Liver (tissue), 9 donors: ENCODE data around the gene ULK1. TPM values are rescaled to one million over a fixed set of nuclear protein-coding genes. Genes with fewer than 3 reads are reported as not detected.
A peak's percentile ranks its signal among the peaks of the same experiment; 100 is the strongest.

Experiments
- DNase-seq: peaks from one replicate; pipeline ENCODE4 v3.0.0-alpha.2; 2017; ENCODE audit warnings: low spot score
- H3K27ac ChIP-seq, 2 donors: one replicate each; pipeline ENCODE4 v1.7.0; 2013; ENCODE audit warnings: inconsistent platforms in 2 of 2, low read length in 2 of 2, control low read depth in 1 of 2, low read depth in 1 of 2, mild to moderate bottlenecking in 1 of 2
- H3K27me3 ChIP-seq, 4 donors: one replicate each; pipeline versions ENCODE4 v1.6.1 to v1.7.0; 2013; ENCODE audit warnings: low read length in 3 of 4, inconsistent platforms in 1 of 4, mild to moderate bottlenecking in 1 of 4, moderate library complexity in 1 of 4; ENCODE audit not compliant: control insufficient read depth in 4 of 4, insufficient read depth in 4 of 4
- H3K36me3 ChIP-seq, 4 donors: one replicate each; pipeline versions ENCODE4 v1.6.1 to v1.7.0; 2013; ENCODE audit warnings: low read length in 3 of 4, mild to moderate bottlenecking in 3 of 4, low read depth in 1 of 4, moderate library complexity in 1 of 4; ENCODE audit not compliant: control insufficient read depth in 4 of 4, insufficient read depth in 3 of 4
- H3K4me1 ChIP-seq, 4 donors: one replicate each; pipeline versions ENCODE4 v1.6.1 to v1.7.0; 2013; ENCODE audit warnings: low read length in 3 of 4, mild to moderate bottlenecking in 3 of 4, moderate library complexity in 1 of 4; ENCODE audit not compliant: control insufficient read depth in 4 of 4, insufficient read depth in 4 of 4
- H3K4me3 ChIP-seq, 3 donors: one replicate each; pipeline versions ENCODE4 v1.6.1 to v1.7.0; 2013; ENCODE audit warnings: low read length in 3 of 3, control low read depth in 1 of 3, low read depth in 1 of 3, mild to moderate bottlenecking in 1 of 3
- H3K9ac ChIP-seq, 2 donors: one replicate each; pipeline ENCODE4 v1.7.0; 2013; ENCODE audit warnings: low read length in 2 of 2, mild to moderate bottlenecking in 2 of 2, moderate library complexity in 2 of 2, control low read depth in 1 of 2, low read depth in 1 of 2
- H3K9me3 ChIP-seq, 4 donors: one replicate each; pipeline versions ENCODE4 v1.6.1 to v1.7.0; 2013; ENCODE audit warnings: low read length in 3 of 4; ENCODE audit not compliant: control insufficient read depth in 4 of 4
- CTCF ChIP-seq: fragments of 150-350 bp; IDR thresholded peaks from 2 replicates; pipeline ENCODE4 v1.5.1; 2017; ENCODE audit warnings: improper control_type of control experiment, low read depth, low read length; ENCODE audit not compliant: missing input control
- EGR1 ChIP-seq, 2 donors: IDR thresholded peaks; 2 replicates each; pipeline ENCODE4 v1.6.1; 2016 to 2018; ENCODE audit warnings: antibody characterized with exemption in 2 of 2, low read depth in 2 of 2
- FOXA1 ChIP-seq: IDR thresholded peaks from 2 replicates; pipeline ENCODE4 v1.6.1; 2016; ENCODE audit warnings: antibody characterized with exemption
- FOXA2 ChIP-seq: IDR thresholded peaks from 2 replicates; pipeline ENCODE4 v1.6.1; 2016; ENCODE audit warnings: antibody characterized with exemption
- GABPA ChIP-seq, 2 donors: IDR thresholded peaks in 1 of 2; conservative IDR thresholded peaks in 1 of 2; 2 replicates each; pipeline ENCODE4 v1.6.1; 2016; ENCODE audit warnings: antibody characterized with exemption in 2 of 2, mild to moderate bottlenecking in 1 of 2, moderate library complexity in 1 of 2
- HNF4A ChIP-seq, 2 donors: conservative IDR thresholded peaks; 2 replicates each; pipeline ENCODE4 v1.6.1; 2016; ENCODE audit warnings: antibody characterized with exemption in 2 of 2, mild to moderate bottlenecking in 2 of 2
- HNF4G ChIP-seq: IDR thresholded peaks from 2 replicates; pipeline ENCODE4 v1.6.1; 2016; ENCODE audit warnings: antibody characterized with exemption
- JUND ChIP-seq, 2 donors: IDR thresholded peaks; 2 replicates each; pipeline ENCODE4 v1.6.1; 2016; ENCODE audit warnings: antibody characterized with exemption in 2 of 2
- MAX ChIP-seq: IDR thresholded peaks from 2 replicates; pipeline ENCODE4 v1.6.1; 2016; ENCODE audit warnings: antibody characterized with exemption
- NR2F2 ChIP-seq: IDR thresholded peaks from 2 replicates; pipeline ENCODE4 v1.6.1; 2016; ENCODE audit warnings: antibody characterized with exemption
- RAD21 ChIP-seq, 2 donors: IDR thresholded peaks; 2 replicates each; pipeline ENCODE4 v1.6.1; 2016; ENCODE audit warnings: antibody characterized with exemption in 2 of 2, mild to moderate bottlenecking in 2 of 2
- REST ChIP-seq: IDR thresholded peaks from 2 replicates; pipeline ENCODE4 v1.6.1; 2016; ENCODE audit warnings: antibody characterized with exemption, mild to moderate bottlenecking
- RXRA ChIP-seq, 2 donors: IDR thresholded peaks; 2 replicates each; pipeline ENCODE4 v1.6.1; 2017 to 2018; ENCODE audit warnings: antibody characterized with exemption in 2 of 2, mild to moderate bottlenecking in 1 of 2
- SP1 ChIP-seq: IDR thresholded peaks from 2 replicates; pipeline ENCODE4 v1.6.1; 2018; ENCODE audit warnings: antibody characterized with exemption, mild to moderate bottlenecking
- TAF1 ChIP-seq: conservative IDR thresholded peaks from 2 replicates; pipeline ENCODE4 v1.6.1; 2016; ENCODE audit warnings: antibody characterized with exemption, mild to moderate bottlenecking
- YY1 ChIP-seq: IDR thresholded peaks from 2 replicates; pipeline ENCODE4 v1.6.1; 2016; ENCODE audit warnings: antibody characterized with exemption, mild to moderate bottlenecking
- ZBTB33 ChIP-seq: IDR thresholded peaks from 2 replicates; pipeline ENCODE4 v1.6.1; 2016; ENCODE audit warnings: antibody characterized with exemption
- whole genome bisulfite sequencing: extraction: QIAGEN DNeasy Blood & Tissue Kit; methylation state at CpG from one replicate; pipeline ENCODE4 v1.1.7; 2013; 5-methylcytosine and 5-hydroxymethylcytosine counted together
- polyA plus RNA-seq, 2 donors: library from polyadenylated mRNA; stranded (reverse) in 1 of 2; unstranded in 1 of 2; fragments of 200-250 nt in 1 of 2; fragments of >200 nt in 1 of 2; fragmentation: Nextera tagmentation in 1 of 2; extraction: Ambion mirVana in 1 of 2; gene quantifications; one replicate each; pipeline versions ENCODE4 v1.2.1 to v1.2.3, GENCODE V29; 2013 to 2015
- total RNA-seq, 2 donors: library from RNA; depleted of rRNA; stranded (reverse); fragments of >200 nt; gene quantifications; one replicate each; pipeline ENCODE4 v1.2.3, GENCODE V29; 2014
- donor health status: healthy.
- donor health status: healthy.
- donor health status: healthy.
- donor health status: healthy.
- donor health status: healthy.

Gene ULK1
- total and polyA plus RNA-seq, 4 donors, result 12.5 to 41.7 (median 15.1) TPM

GRCh38 chr12:131900397-131900796, 6.0 kb downstream of the ULK1 start:
- Histone ChIP-seq H3K4me1 (peaks cover 5 to 27% (median 11%) of the 10 kb centered on the region in 4 donors), H3K9ac (no peak overlapping the region), H3K27me3 (no peaks in the 10 kb centered on the region), H3K9me3 (no peaks in the 10 kb centered on the region), H3K4me3 (no peak overlapping the region), H3K27ac (no peak overlapping the region), H3K36me3 (peaks cover 0 to 6% (median under 1%) of the 10 kb centered on the region in 4 donors)
- no peak for DNase-seq
- 89% methylated on average over 6 of the region's 6 CpGs for WGBS
- TF ChIP-seq RXRA (IDR thresholded peaks at IDR 0.05), result no peak
- TF ChIP-seq FOXA1, result no peak
- TF ChIP-seq HNF4A (conservative IDR thresholded peaks at IDR 0.05), result no peak
- no peak for TF ChIP-seq ZBTB33
- no peak for TF ChIP-seq JUND (IDR thresholded peaks at IDR 0.05)
- TF ChIP-seq FOXA2, result no peak
- TF ChIP-seq SP1, result no peak
- no peak for TF ChIP-seq HNF4G
- TF ChIP-seq CTCF, result no peak
- TF ChIP-seq MAX, result no peak
- TF ChIP-seq EGR1 (IDR thresholded peaks at IDR 0.05; ENCODE audit: low read depth in 2 of 2), result no peak
- TF ChIP-seq GABPA (IDR thresholded peaks at IDR 0.05 in 1 of 2, conservative IDR thresholded peaks at IDR 0.05 in 1 of 2), result no peak
- TF ChIP-seq RAD21 (IDR thresholded peaks at IDR 0.05), result no peak
- TF ChIP-seq REST, result no peak

GRCh38 chr12:131901431-131902331, 7.3 kb downstream of the ULK1 start:
- Histone ChIP-seq H3K4me3 (no peak overlapping the region), H3K27ac (no peak overlapping the region), H3K4me1 (peaks cover 5 to 22% (median 8%) of the 10 kb centered on the region in 4 donors), H3K27me3 (no peaks in the 10 kb centered on the region), H3K36me3 (peaks cover 0 to 7% (median 4%) of the 10 kb centered on the region in 4 donors), H3K9me3 (no peaks in the 10 kb centered on the region), H3K9ac (no peak overlapping the region)
- WGBS, result 87% methylated on average over 30 of the region's 30 CpGs
- DNase-seq, result peak; percentile 32
- no peak for TF ChIP-seq RXRA (IDR thresholded peaks at IDR 0.05)
- no peak for TF ChIP-seq RAD21 (IDR thresholded peaks at IDR 0.05)
- TF ChIP-seq NR2F2, result no peak
- no peak for TF ChIP-seq REST
- TF ChIP-seq YY1, result no peak
- no peak for TF ChIP-seq GABPA (IDR thresholded peaks at IDR 0.05 in 1 of 2, conservative IDR thresholded peaks at IDR 0.05 in 1 of 2)
- no peak for TF ChIP-seq HNF4G
- no peak for TF ChIP-seq CTCF
- TF ChIP-seq TAF1, result no peak
- no peak for TF ChIP-seq EGR1 (IDR thresholded peaks at IDR 0.05; ENCODE audit: low read depth in 2 of 2)
